ENCODE measurements around the gene TMEM244. TPM values are rescaled to one million over a fixed set of nuclear protein-coding genes. Genes with fewer than 3 reads are reported as not detected.

The TMEM244 gene
- total RNA-seq, 3 donors from 2014 or later (not counting 1 experiment from before 2014, with no cell fraction given), result not detected

DNA sequence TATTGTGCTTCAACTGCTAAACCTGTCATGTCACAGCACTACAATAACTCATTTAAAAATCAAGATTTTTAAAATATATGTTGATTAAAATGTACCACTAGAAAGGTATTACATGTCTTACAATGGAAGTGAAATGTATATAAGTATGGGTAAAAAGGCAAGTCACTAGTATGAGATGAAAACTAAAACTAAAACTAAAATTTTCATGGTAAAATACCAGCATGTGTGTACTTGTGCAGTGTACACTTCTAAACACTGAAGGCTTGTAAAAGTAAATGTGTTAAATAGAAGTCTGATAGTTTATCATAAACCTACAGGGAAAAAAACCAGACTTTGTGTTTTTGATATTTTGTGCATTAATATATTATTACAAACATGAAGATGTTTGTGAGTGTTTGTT lies 13.7 kb upstream of the TMEM244 start:
- intact Hi-C loops (cut with micrococcal nuclease), result no loop called here
- Mint-ChIP-seq H3K36me3 (no peaks in the 10 kb centered on the region), H3K27me3 (ENCODE audit: low read depth in 2 of 2) (peaks cover 11 to 13% of the 10 kb centered on the region in 2 donors), H3K27ac (no peak overlapping the region), H3K4me3 (no peak overlapping the region), H3K9me3 (no peaks in the 10 kb centered on the region), H3K4me1 (no peaks in the 10 kb centered on the region)
- no peak overlapping the region for H3K4me3 ChIP-seq (ENCODE audit: low read length)
- H3K4me1 ChIP-seq (ENCODE audit: control insufficient read depth, insufficient read depth, low read length), result no peaks in the 10 kb centered on the region
- H3K36me3 ChIP-seq (ENCODE audit: control insufficient read depth, insufficient read depth, low read length), result no peaks in the 10 kb centered on the region
- no peak for ATAC-seq
- no peaks in the 10 kb centered on the region for H3K27me3 ChIP-seq (ENCODE audit: control insufficient read depth, insufficient read depth, low read length)
- TF ChIP-seq, protein P1, sequence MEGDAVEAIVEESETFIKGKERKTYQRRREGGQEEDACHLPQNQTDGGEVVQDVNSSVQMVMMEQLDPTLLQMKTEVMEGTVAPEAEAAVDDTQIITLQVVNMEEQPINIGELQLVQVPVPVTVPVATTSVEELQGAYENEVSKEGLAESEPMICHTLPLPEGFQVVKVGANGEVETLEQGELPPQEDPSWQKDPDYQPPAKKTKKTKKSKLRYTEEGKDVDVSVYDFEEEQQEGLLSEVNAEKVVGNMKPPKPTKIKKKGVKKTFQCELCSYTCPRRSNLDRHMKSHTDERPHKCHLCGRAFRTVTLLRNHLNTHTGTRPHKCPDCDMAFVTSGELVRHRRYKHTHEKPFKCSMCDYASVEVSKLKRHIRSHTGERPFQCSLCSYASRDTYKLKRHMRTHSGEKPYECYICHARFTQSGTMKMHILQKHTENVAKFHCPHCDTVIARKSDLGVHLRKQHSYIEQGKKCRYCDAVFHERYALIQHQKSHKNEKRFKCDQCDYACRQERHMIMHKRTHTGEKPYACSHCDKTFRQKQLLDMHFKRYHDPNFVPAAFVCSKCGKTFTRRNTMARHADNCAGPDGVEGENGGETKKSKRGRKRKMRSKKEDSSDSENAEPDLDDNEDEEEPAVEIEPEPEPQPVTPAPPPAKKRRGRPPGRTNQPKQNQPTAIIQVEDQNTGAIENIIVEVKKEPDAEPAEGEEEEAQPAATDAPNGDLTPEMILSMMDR (IDR thresholded peaks at IDR 0.05), result no peak
- DNase-seq, result no peak
- no peak overlapping the region for H3K27ac ChIP-seq (ENCODE audit: low read length)
- no peaks in the 10 kb centered on the region for H3K9me3 ChIP-seq (ENCODE audit: control insufficient read depth, insufficient read depth, low read length)

DNA sequence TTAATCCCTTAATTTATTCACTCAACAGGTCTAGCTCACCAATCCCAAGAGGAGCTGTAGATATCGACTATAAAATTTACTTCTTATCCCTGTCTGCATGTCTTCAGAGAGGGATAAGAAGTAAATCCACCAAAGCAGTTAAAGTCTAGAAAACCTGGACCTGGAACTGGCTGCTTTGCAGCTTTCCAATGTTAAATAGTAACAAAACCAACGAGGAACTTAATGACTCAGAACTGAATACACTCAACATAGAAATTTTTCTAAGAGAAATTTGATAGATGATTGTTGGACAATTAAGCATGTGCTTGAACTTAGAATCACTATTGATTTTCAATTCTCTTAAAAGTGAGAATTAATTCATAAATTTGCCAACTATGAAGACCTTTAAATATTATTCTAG lies 11.5 kb upstream of the TMEM244 start:
- Histone ChIP-seq H3K4me3 (ENCODE audit: low read length) (no peak overlapping the region), H3K36me3 (ENCODE audit: control insufficient read depth, insufficient read depth, low read length) (no peaks in the 10 kb centered on the region), H3K27ac (ENCODE audit: low read length) (no peak overlapping the region), H3K9me3 (ENCODE audit: control insufficient read depth, insufficient read depth, low read length) (no peaks in the 10 kb centered on the region), H3K27me3 (ENCODE audit: control insufficient read depth, insufficient read depth, low read length) (no peaks in the 10 kb centered on the region), H3K4me1 (ENCODE audit: control insufficient read depth, insufficient read depth, low read length) (no peaks in the 10 kb centered on the region)
- peaks cover 7 to 11% of the 10 kb centered on the region in 2 donors for H3K27me3 Mint-ChIP-seq (ENCODE audit: low read depth in 2 of 2)
- WGBS (ENCODE audit: insufficient coverage), result 100% methylated on average over 1 of the region's 2 CpGs
- no peak overlapping the region for H3K27ac Mint-ChIP-seq
- no peaks in the 10 kb centered on the region for H3K9me3 Mint-ChIP-seq
- no peaks in the 10 kb centered on the region for H3K36me3 Mint-ChIP-seq
- no peaks in the 10 kb centered on the region for H3K4me1 Mint-ChIP-seq
- ATAC-seq (no peak), DNase-seq (no peak)
- intact Hi-C loops (cut with micrococcal nuclease), result no loop called here
- no peak overlapping the region for H3K4me3 Mint-ChIP-seq
- TF ChIP-seq, protein P1 (IDR thresholded peaks at IDR 0.05), result no peak

- Mint-ChIP-seq H3K4me1 (no peaks in the 10 kb centered on the region), H3K27me3 (ENCODE audit: low read depth in 2 of 2) (peaks cover 7 to 11% of the 10 kb centered on the region in 2 donors), H3K4me3 (no peak overlapping the region), H3K27ac (no peak overlapping the region), H3K9me3 (no peaks in the 10 kb centered on the region), H3K36me3 (no peaks in the 10 kb centered on the region)
- Histone ChIP-seq H3K27me3 (ENCODE audit: control insufficient read depth, insufficient read depth, low read length) (no peaks in the 10 kb centered on the region), H3K9me3 (ENCODE audit: control insufficient read depth, insufficient read depth, low read length) (no peaks in the 10 kb centered on the region), H3K27ac (ENCODE audit: low read length) (no peak overlapping the region), H3K4me1 (ENCODE audit: control insufficient read depth, insufficient read depth, low read length) (no peaks in the 10 kb centered on the region), H3K36me3 (ENCODE audit: control insufficient read depth, insufficient read depth, low read length) (no peaks in the 10 kb centered on the region), H3K4me3 (ENCODE audit: low read length) (no peak overlapping the region)
- TF ChIP-seq, protein P1 (IDR thresholded peaks at IDR 0.05), result no peak
- WGBS (ENCODE audit: insufficient coverage), result 89% methylated on average over 2 of the region's 3 CpGs
- ATAC-seq, result no peak
- intact Hi-C loops (cut with micrococcal nuclease), result no loop called here
- no peak for DNase-seq
Observed at GRCh38 chr6:129871221-129871620, 10.1 kb upstream of the TMEM244 start.

DNA sequence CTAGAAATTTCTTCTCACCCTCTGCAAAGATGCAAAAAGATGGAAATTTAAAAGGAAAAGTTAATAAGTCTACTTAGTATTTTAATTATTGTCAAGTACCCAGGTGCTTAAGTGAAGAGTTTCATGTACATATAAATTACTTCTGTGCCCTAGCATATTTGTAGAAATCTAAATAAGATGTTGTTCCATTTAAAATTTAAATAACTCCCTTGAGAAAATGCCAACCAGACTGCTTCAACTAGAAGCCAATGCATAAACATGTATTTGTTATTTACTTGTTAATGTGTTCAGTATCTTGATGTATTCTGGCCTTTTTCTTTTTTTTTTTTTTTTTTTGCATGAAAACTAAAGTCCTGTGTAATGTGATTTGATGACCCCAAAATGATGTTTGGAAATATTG lies 6.3 kb upstream of the TMEM244 start:
- Histone ChIP-seq H3K9me3 (ENCODE audit: control insufficient read depth, insufficient read depth, low read length) (no peaks in the 10 kb centered on the region), H3K4me1 (ENCODE audit: control insufficient read depth, insufficient read depth, low read length) (no peaks in the 10 kb centered on the region), H3K27ac (ENCODE audit: low read length) (no peak overlapping the region), H3K27me3 (ENCODE audit: control insufficient read depth, insufficient read depth, low read length) (no peaks in the 10 kb centered on the region), H3K4me3 (ENCODE audit: low read length) (no peak overlapping the region), H3K36me3 (ENCODE audit: control insufficient read depth, insufficient read depth, low read length) (no peaks in the 10 kb centered on the region)
- Mint-ChIP-seq H3K27me3 (ENCODE audit: low read depth in 2 of 2) (peaks cover 4 to 11% of the 10 kb centered on the region in 2 donors), H3K27ac (no peak overlapping the region), H3K4me3 (no peak overlapping the region), H3K9me3 (no peaks in the 10 kb centered on the region), H3K4me1 (no peaks in the 10 kb centered on the region), H3K36me3 (no peaks in the 10 kb centered on the region)
- ATAC-seq (no peak), DNase-seq (no peak)
- TF ChIP-seq, protein P1 (IDR thresholded peaks at IDR 0.05), result no peak
- intact Hi-C loops (cut with micrococcal nuclease), result no loop called here
